ENCODE measurements around the gene KCND1.
A peak's percentile ranks its signal among the peaks of the same experiment; 100 is the strongest.

GRCh38 chrX:48996969-48997368 is 25.3 kb upstream of the KCND1 start:
- no peak for TF ChIP-seq CTCF (conservative IDR thresholded peaks at IDR 0.05; ENCODE audit: low read depth in 2 of 2)
- no peak for TF ChIP-seq POLR2AphosphoS5 (IDR thresholded peaks at IDR 0.05; ENCODE audit: low read depth)
- TF ChIP-seq EZH2 (IDR thresholded peaks at IDR 0.05; ENCODE audit: low read depth, unreplicated experiment), result no peak
- TF ChIP-seq JUNB (IDR thresholded peaks at IDR 0.05; ENCODE audit: unreplicated experiment), result no peak
- no peak for TF ChIP-seq ETS1 (IDR thresholded peaks at IDR 0.05)
- peak; percentile 73 for TF ChIP-seq REST (IDR thresholded peaks at IDR 0.05; ENCODE audit: unreplicated experiment)
- TF ChIP-seq ZNF114 (CRISPR knock-in tag; IDR thresholded peaks at IDR 0.05), result no peak
- no peak for TF ChIP-seq CREB1 (CRISPR knock-in tag; IDR thresholded peaks at IDR 0.05; ENCODE audit: low read depth)
- TF ChIP-seq EZH2phosphoT487 (IDR thresholded peaks at IDR 0.05; ENCODE audit: unreplicated experiment), result no peak
- TF ChIP-seq NANOG (IDR thresholded peaks at IDR 0.05; ENCODE audit: borderline replicate concordance), result no peak
- TF ChIP-seq ZNF462 (CRISPR knock-in tag; IDR thresholded peaks at IDR 0.05), result no peak
- TF ChIP-seq ZNF331 (CRISPR knock-in tag; IDR thresholded peaks at IDR 0.05; ENCODE audit: low read depth), result no peak
